ENCODE results near the gene INHBE.

Gene INHBE

GRCh38 chr12:57446292-57446960 lies 8.7 kb upstream of the INHBE start (continued):
- TF ChIP-seq ZIC2 (tag by site-specific recombination; IDR thresholded peaks at IDR 0.05) (no peak), ZBTB6 (tag by site-specific recombination; IDR thresholded peaks at IDR 0.05) (no peak), ZBTB8A (tag by site-specific recombination; IDR thresholded peaks at IDR 0.05) (peak; percentile 87), ZNF2 (tag by site-specific recombination; IDR thresholded peaks at IDR 0.05) (no peak), ZNF274 (IDR thresholded peaks at IDR 0.05; ENCODE audit: low read length) (no peak), ZNF274 (tag by site-specific recombination; IDR thresholded peaks at IDR 0.05; ENCODE audit: borderline replicate concordance) (no peak), ZNF558 (tag by site-specific recombination; IDR thresholded peaks at IDR 0.05) (peak; percentile 83), ZNF785 (tag by site-specific recombination; IDR thresholded peaks at IDR 0.05) (no peak), ZNF366 (tag by site-specific recombination; conservative IDR thresholded peaks at IDR 0.05) (no peak), SP3 (tag by site-specific recombination; IDR thresholded peaks at IDR 0.05) (peak; percentile 11; the same call in 1 of the 2 replicates), ZNF518A (tag by site-specific recombination; conservative IDR thresholded peaks at IDR 0.05; ENCODE audit: low read depth) (peak; percentile 94), BCL11A (tag by site-specific recombination; IDR thresholded peaks at IDR 0.05; ENCODE audit: low read depth) (no peak), ZFHX2 (tag by site-specific recombination; conservative IDR thresholded peaks at IDR 0.05) (no peak), ZBTB7A (tag by site-specific recombination; IDR thresholded peaks at IDR 0.05; ENCODE audit: low read depth) (no peak), ZNF404 (tag by site-specific recombination; IDR thresholded peaks at IDR 0.05) (peak; percentile 94), PRDM4 (tag by site-specific recombination; IDR thresholded peaks at IDR 0.05) (no peak), KLF1 (tag by site-specific recombination; IDR thresholded peaks at IDR 0.05) (no peak), ZNF707 (tag by site-specific recombination; IDR thresholded peaks at IDR 0.05) (no peak), ZNF48 (tag by site-specific recombination; IDR thresholded peaks at IDR 0.05) (no peak), ZNF623 (tag by site-specific recombination; IDR thresholded peaks at IDR 0.05) (peak; percentile 80), SALL2 (tag by site-specific recombination; IDR thresholded peaks at IDR 0.05; ENCODE audit: borderline replicate concordance) (no peak), GLIS1 (tag by site-specific recombination; IDR thresholded peaks at IDR 0.05) (no peak), WT1 (tag by site-specific recombination; IDR thresholded peaks at IDR 0.05) (no peak), ZNF223 (tag by site-specific recombination; IDR thresholded peaks at IDR 0.05) (no peak), ZNF394 (tag by site-specific recombination; IDR thresholded peaks at IDR 0.05; ENCODE audit: borderline replicate concordance) (peak; percentile 97), ZNF473 (tag by site-specific recombination; IDR thresholded peaks at IDR 0.05) (no peak), KLF10 (tag by site-specific recombination; IDR thresholded peaks at IDR 0.05) (no peak), HOXD13 (CRISPR knock-in tag; IDR thresholded peaks at IDR 0.05; ENCODE audit: borderline replicate concordance) (no peak), KLF16 (tag by site-specific recombination; IDR thresholded peaks at IDR 0.05) (no peak), ZNF423 (tag by site-specific recombination; IDR thresholded peaks at IDR 0.05) (no peak), ZNF433 (tag by site-specific recombination; IDR thresholded peaks at IDR 0.05; ENCODE audit: low read depth) (peak; percentile 89), HOXC10 (CRISPR knock-in tag; IDR thresholded peaks at IDR 0.05) (no peak), HOXA7 (CRISPR knock-in tag; IDR thresholded peaks at IDR 0.05; ENCODE audit: borderline replicate concordance) (no peak), ZNF132 (tag by site-specific recombination; IDR thresholded peaks at IDR 0.05; ENCODE audit: borderline replicate concordance) (no peak), ZNF555 (tag by site-specific recombination; conservative IDR thresholded peaks at IDR 0.05) (no peak)

All from HEK293 (cell line).